Common myeloid progenitor, CD34-positive (primary cell): ENCODE results near the gene DUSP16.

ENCODE experiments used
- CTCF ChIA-PET: fragments of 350-600 bp; sonication (Branson Sonifier 250); formaldehyde crosslinking; loops from one replicate; lab custom pipeline; 2021; ENCODE audit warnings: antibody characterized with exemption; lab: Charles Lee
- POLR2A ChIA-PET: fragments of 350-600 bp; sonication (Branson Sonifier 250); formaldehyde crosslinking; loops from one replicate; lab custom pipeline; 2021; ENCODE audit warnings: antibody characterized with exemption; lab: Charles Lee
- DNase-seq, 3 donors: peaks; one replicate each; pipeline versions ENCODE4 v3.0.0 to v3.0.0-alpha.2; 2013
- H3K27ac ChIP-seq, 2 experiments: 1 replicate in 1 of 2; 2 replicates in 1 of 2; pipeline ENCODE4 v1.7.0; 2013; ENCODE audit warnings: inconsistent platforms in 2 of 2, low read length in 2 of 2, mild to moderate bottlenecking in 2 of 2, low read depth in 1 of 2, moderate library complexity in 1 of 2; ENCODE audit not compliant: severe bottlenecking in 2 of 2, insufficient read depth in 1 of 2, poor library complexity in 1 of 2
- H3K27me3 ChIP-seq, 5 experiments: replicated peaks in 2 of 5; 1 replicate in 3 of 5; 2 replicates in 2 of 5; pipeline versions ENCODE4 v1.6.1 to v1.7.0; 2013; ENCODE audit warnings: low read length in 4 of 5, mild to moderate bottlenecking in 2 of 5, moderate library complexity in 2 of 5, inconsistent platforms in 1 of 5; ENCODE audit not compliant: insufficient read depth in 5 of 5, control insufficient read depth in 4 of 5
- H3K36me3 ChIP-seq, 4 experiments: 1 replicate in 2 of 4; 2 replicates in 2 of 4; pipeline versions ENCODE4 v1.6.1 to v1.7.0; 2013; ENCODE audit warnings: low read length in 3 of 4, control low read depth in 1 of 4, mild to moderate bottlenecking in 1 of 4; ENCODE audit not compliant: control insufficient read depth in 4 of 4, insufficient read depth in 4 of 4
- H3K4me1 ChIP-seq, 4 experiments: 1 replicate in 3 of 4; 2 replicates in 1 of 4; pipeline versions ENCODE4 v1.6.1 to v1.7.1; 2013; ENCODE audit warnings: low read length in 3 of 4, mild to moderate bottlenecking in 3 of 4, control low read depth in 1 of 4, inconsistent platforms in 1 of 4, moderate library complexity in 1 of 4; ENCODE audit not compliant: control insufficient read depth in 4 of 4, insufficient read depth in 4 of 4; ENCODE audit errors: control extremely low read depth in 1 of 4
- H3K4me3 ChIP-seq, 7 experiments: 1 replicate in 4 of 7; 2 replicates in 3 of 7; pipeline versions ENCODE4 v1.5.1 to v1.7.0; 2013; ENCODE audit warnings: mild to moderate bottlenecking in 7 of 7, low read length in 6 of 7, moderate library complexity in 6 of 7, inconsistent platforms in 2 of 7, low read depth in 2 of 7, control low read depth in 1 of 7; ENCODE audit not compliant: insufficient read depth in 4 of 7, control insufficient read depth in 1 of 7; ENCODE audit errors: extremely low read depth in 1 of 7
- H3K9me3 ChIP-seq, 5 experiments: 1 replicate in 4 of 5; 2 replicates in 1 of 5; pipeline versions ENCODE4 v1.6.1 to v1.7.1; 2013; ENCODE audit warnings: low read length in 4 of 5, mild to moderate bottlenecking in 2 of 5, inconsistent platforms in 1 of 5, low read depth in 1 of 5, moderate library complexity in 1 of 5; ENCODE audit not compliant: control insufficient read depth in 4 of 5, insufficient read depth in 2 of 5; ENCODE audit errors: control extremely low read depth in 1 of 5
- WGBS: methylation state at CpG from one replicate; pipeline ENCODE4 v1.1.5; 2013; ENCODE audit not compliant: insufficient coverage; 5-methylcytosine and 5-hydroxymethylcytosine counted together

The DUSP16 gene

GRCh38 chr12:12453635-12454034 lies 109.0 kb downstream of the DUSP16 start:
- H3K4me1 ChIP-seq, result peaks cover 0 to 2% (median 0%) of the 10 kb centered on the region in 4 experiments
- no peaks in the 10 kb centered on the region for H3K9me3 ChIP-seq
- peaks cover 0 to 4% (median 0%) of the 10 kb centered on the region in 4 experiments for H3K36me3 ChIP-seq
- H3K27ac ChIP-seq, result no peak overlapping the region
- no peak for DNase-seq
- H3K4me3 ChIP-seq, result no peak overlapping the region
- POLR2A ChIA-PET, result no interaction called here
- H3K27me3 ChIP-seq, result no peaks in the 10 kb centered on the region
- CTCF ChIA-PET, result interaction anchor here (4.0 kb wide), 1 partner anchor 12 kb away, joined by 10 read pairs; no protein-coding TSS in a partner anchor
- 100% methylated on average over 1 of the region's 1 CpG for WGBS

GRCh38 chr12:12452326-12452902 lies 110.2 kb downstream of the DUSP16 start:
- Histone ChIP-seq H3K4me1 (peaks cover 0 to 2% (median 0%) of the 10 kb centered on the region in 4 experiments), H3K9me3 (no peaks in the 10 kb centered on the region), H3K27ac (no peak overlapping the region), H3K4me3 (no peak overlapping the region), H3K27me3 (no peaks in the 10 kb centered on the region), H3K36me3 (peaks cover 0 to 4% (median 0%) of the 10 kb centered on the region in 4 experiments)
- 91% methylated on average over 11 of the region's 21 CpGs for WGBS
- DNase-seq, result no peak
- CTCF ChIA-PET, result interaction anchor here (1.1 kb wide), 1 partner anchor 9 kb away, joined by 3 read pairs; no protein-coding TSS in a partner anchor
- POLR2A ChIA-PET, result no interaction called here

- ChIA-PET POLR2A (no interaction called here), CTCF (no interaction called here)
- Histone ChIP-seq H3K9me3 (no peaks in the 10 kb centered on the region), H3K27ac (no peak overlapping the region), H3K4me1 (no peaks in the 10 kb centered on the region), H3K4me3 (no peak overlapping the region), H3K36me3 (peaks cover 0 to 4% (median 0%) of the 10 kb centered on the region in 4 experiments), H3K27me3 (no peaks in the 10 kb centered on the region)
- 100% methylated on average over 3 of the region's 4 CpGs for WGBS
- DNase-seq, result no peak
These were observed 111.6 kb downstream of the DUSP16 start for GRCh38 chr12:12451098-12451497.

DNA sequence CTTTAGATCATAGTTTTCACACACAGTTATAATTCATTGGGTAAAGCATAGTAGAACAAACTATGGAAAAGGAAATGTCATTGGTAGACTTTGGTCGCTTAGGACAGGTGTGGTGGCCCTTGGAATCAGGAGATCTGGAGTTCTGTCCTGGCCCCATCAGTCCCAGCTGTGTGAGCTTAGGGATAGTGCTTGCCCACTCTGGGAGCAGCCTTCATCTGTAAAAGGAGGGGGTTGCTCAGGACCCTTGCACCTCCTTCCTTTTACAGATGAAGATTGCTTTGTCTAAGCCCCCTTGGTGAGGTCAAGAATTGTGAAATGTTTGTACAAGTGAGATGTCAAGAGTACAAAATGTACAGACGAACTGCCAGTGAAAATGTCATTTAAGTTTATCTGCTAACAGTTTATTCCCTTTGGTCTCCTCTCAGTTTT lies 112.6 kb downstream of the DUSP16 start:
- no peaks in the 10 kb centered on the region for H3K4me1 ChIP-seq
- 100% methylated on average over 2 of the region's 2 CpGs for WGBS
- POLR2A ChIA-PET, result interaction anchor here (0.6 to 0.7 kb wide), 2 partner anchors 65 to 66 kb away, joined by 3 to 4 read pairs; no protein-coding TSS in a partner anchor
- DNase-seq, result no peak
- H3K9me3 ChIP-seq, result no peaks in the 10 kb centered on the region
- no peak overlapping the region for H3K27ac ChIP-seq
- H3K4me3 ChIP-seq, result no peak overlapping the region
- H3K36me3 ChIP-seq, result peaks cover 0 to 4% (median 0%) of the 10 kb centered on the region in 4 experiments
- CTCF ChIA-PET, result no interaction called here
- no peaks in the 10 kb centered on the region for H3K27me3 ChIP-seq

DNA sequence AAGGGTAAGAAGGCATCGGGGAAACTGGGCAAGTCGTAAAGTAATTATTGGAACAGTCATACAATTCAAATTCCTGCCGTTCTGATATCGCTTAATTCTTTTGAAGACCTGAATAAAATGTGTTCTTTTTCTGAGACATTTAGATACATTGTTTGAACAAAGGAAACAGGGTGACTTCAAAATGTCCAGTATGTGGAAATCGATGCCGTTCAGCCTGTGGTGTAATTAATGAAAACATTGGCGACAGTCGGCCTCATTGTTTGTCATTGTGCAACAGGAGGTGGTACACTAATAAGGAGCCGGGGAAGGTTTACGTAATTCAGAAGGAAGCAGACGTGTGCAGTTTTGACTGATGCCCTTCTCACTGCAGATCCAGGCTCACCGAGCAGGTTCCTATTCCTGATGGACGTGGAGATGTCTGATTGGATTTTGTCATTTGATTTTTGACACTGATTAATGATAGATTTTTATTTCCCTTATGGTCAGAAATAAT lies 113.1 kb downstream of the DUSP16 start:
- Histone ChIP-seq H3K9me3 (no peaks in the 10 kb centered on the region), H3K27ac (no peak overlapping the region), H3K4me3 (no peak overlapping the region), H3K36me3 (peaks cover 0 to 4% (median 0%) of the 10 kb centered on the region in 4 experiments), H3K27me3 (no peaks in the 10 kb centered on the region), H3K4me1 (no peaks in the 10 kb centered on the region)
- DNase-seq, result peak in 2 of 3 donors; percentile 28 to 35
- ChIA-PET POLR2A (interaction anchor here (0.6 kb wide), 1 partner anchor 65 kb away, joined by 4 read pairs; no protein-coding TSS in a partner anchor), CTCF (no interaction called here)
- WGBS, result 91% methylated on average over 11 of the region's 13 CpGs

- 94% methylated on average over 6 of the region's 10 CpGs for WGBS
- CTCF ChIA-PET, result interaction anchor here (1.4 kb wide), 1 partner anchor 9 kb away, joined by 4 read pairs; no protein-coding TSS in a partner anchor
- H3K4me3 ChIP-seq, result no peak overlapping the region
These were observed 114.8 kb downstream of the DUSP16 start for GRCh38 chr12:12447837-12448236.

GRCh38 chr12:12447236-12447635 lies 115.4 kb downstream of the DUSP16 start:
- H3K4me3 ChIP-seq, result no peak overlapping the region
- ChIA-PET POLR2A (no interaction called here), CTCF (interaction anchor here (1.4 kb wide), 1 partner anchor 8 kb away, joined by 4 read pairs; no protein-coding TSS in a partner anchor)
- H3K4me1 ChIP-seq, result peaks cover 0 to 5% (median 1%) of the 10 kb centered on the region in 4 experiments
- no peaks in the 10 kb centered on the region for H3K27me3 ChIP-seq
- no peak overlapping the region for H3K27ac ChIP-seq
- H3K36me3 ChIP-seq, result peaks cover 0 to 4% (median 0%) of the 10 kb centered on the region in 4 experiments
- H3K9me3 ChIP-seq, result no peaks in the 10 kb centered on the region
- WGBS, result 63% methylated on average over 5 of the region's 8 CpGs
- no peak for DNase-seq

More at GRCh38 chr12:12447837-12448236, 114.8 kb downstream of the DUSP16 start:
- Histone ChIP-seq H3K36me3 (peaks cover 0 to 4% (median 0%) of the 10 kb centered on the region in 4 experiments), H3K9me3 (no peaks in the 10 kb centered on the region), H3K27me3 (no peaks in the 10 kb centered on the region), H3K27ac (no peak overlapping the region), H3K4me1 (no peaks in the 10 kb centered on the region)
- POLR2A ChIA-PET, result no interaction called here
- DNase-seq, result no peak
